ENCODE data around the gene DOCK4.

Gene DOCK4

DNA sequence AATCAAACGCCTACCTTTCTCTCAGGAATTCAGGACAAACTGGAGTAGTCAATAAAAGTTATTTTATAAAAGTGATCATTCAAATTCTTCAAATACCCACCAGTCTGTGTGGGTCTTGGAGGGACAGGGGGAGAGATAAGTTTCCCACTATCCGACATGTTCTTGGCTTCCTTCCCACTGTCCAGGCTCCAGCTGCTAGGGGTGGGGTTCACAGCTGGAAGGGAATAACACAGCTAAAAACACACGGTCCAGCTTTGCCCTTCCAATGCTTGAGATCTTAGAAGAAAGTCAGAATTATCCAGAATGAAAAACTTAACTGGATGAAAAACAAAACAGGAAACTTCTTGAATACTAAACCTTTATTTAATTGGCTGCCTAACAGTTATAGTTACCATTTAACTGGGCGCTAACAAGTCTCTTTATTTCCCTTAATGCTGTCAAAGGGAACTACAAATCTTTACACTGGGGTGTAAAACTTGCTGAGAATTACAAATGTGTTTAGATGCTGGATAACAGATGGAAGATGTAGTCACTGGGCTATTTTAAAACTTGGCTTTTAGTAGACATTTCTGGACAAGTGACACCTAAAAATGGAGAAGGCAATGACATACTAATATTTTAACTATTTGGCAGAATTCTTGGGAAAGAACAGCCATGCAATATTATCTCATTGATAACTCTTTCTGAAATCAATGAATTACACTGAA, 471.1 kb downstream of the DOCK4 start:
- DNase-seq (ENCODE audit: low read depth in 2 of 2) = no peak

DNA sequence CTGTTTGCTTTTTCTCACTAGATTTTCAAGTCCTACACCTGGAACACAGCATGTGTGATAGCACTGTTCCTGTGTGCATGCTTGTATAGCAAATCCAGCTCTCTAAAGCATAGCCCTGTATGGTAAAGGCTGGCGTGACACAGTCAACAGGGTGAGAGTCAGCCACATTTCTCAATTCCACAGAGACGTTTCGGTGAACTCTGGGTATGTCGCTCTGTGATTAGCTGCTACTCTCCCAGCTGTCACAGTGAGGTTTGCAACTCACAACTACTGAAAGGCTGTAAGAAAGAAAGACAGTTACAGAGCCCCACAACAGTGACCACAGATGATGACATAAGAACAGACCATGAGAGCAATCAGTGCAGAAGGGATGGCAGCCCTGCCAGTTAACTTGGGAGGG, 473.3 kb downstream of the DOCK4 start:
- DNase-seq (ENCODE audit: low read depth in 2 of 2) = no peak

DNA sequence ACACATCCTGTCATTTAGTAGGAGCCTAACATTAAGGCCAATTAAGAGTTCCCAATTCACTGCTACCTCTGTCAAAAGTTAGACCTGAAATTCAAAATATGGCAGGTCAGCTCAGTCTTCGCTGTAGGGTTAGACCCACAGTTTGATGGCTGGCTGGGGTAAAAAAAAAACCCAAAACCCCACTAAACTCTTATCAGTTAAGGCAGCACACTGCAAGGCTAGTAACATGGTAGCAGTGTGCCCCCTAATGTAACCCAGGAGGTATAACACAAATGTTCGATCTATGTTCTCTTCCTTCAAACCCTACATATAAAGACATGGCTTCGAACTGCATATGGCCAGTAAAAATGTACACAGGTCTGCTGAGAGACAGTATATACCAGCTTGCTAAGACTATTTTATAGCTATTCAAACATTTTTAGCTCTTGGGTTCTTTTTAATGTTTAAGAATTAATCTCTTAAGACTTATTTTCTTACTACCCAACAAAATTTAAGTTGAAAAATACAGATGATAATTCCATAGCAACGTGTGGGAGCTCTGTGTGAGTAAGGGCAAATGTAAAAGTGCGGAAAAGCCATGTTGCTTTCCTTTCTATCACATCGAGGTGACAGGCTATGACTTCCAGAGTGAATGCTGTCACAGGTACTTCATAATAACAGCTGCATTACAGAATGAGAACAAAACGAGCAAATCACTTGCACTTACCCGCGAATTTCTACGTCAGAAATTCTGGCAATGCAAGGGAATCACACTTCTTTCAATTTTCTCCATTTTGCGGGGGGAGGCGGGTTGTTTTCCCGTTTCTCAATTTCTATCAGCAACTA, 475.5 kb downstream of the DOCK4 start:
- DNase-seq (ENCODE audit: low read depth in 2 of 2) = no peak

DNA sequence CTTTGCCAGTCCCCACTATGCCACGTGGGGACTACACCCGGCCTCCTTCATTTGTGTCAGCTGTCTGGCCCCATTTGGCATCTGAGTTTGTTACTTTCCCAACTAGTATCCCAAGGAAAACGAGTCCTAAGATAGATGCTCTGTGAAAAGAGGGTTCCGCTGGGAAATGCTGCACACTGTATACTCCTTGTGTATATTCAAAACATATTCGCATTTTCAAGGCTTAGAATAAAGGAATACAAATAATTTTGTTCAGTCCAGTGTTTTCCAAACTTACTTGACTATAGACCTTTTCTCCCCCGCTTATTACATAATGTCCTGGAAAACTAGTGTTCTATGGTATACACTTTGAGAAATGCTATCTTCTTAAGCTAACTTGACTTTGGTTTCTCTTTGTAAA, 476.1 kb downstream of the DOCK4 start:
- DNase-seq (ENCODE audit: low read depth in 2 of 2) = no peak

DNA sequence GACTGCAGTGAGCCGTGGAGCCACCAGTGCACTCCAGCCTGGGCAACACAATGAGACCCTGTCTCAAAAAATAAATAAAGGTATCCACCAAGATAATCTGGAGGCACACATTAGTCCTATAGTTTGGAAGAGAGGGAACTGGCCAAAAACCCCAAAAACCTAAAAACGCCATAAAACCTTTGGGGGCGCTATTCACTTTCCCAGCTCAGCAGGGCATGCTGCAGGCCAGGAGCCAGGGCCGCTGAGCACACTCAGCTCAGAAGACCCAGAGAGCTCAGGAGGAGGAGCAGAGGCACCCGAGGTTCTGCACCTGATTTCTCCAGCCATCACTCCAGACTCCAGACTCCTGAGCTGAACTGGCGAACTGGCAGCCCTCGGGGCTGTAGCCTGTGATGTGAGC, 476.7 kb downstream of the DOCK4 start:
- no peak for DNase-seq (ENCODE audit: low read depth in 2 of 2)

DNA sequence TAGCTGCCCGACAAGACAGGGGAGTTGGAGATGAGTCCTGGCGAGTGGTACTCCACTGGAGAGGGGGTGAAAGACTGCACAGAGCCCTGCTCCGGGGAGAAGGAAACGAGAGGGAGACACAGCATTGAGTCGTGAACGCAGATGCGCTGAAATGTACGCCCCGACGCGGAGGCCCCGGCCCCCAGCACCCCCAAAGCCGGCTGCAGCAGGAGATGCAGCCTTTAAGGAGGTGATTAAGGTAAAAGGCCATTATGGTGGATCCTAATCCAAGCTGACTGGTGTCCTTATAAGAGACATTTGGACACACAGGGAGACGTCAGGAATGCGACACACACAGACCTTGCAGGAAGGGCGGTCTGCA, 477.6 kb downstream of the DOCK4 start:
- DNase-seq (ENCODE audit: low read depth in 2 of 2) = no peak

DNA sequence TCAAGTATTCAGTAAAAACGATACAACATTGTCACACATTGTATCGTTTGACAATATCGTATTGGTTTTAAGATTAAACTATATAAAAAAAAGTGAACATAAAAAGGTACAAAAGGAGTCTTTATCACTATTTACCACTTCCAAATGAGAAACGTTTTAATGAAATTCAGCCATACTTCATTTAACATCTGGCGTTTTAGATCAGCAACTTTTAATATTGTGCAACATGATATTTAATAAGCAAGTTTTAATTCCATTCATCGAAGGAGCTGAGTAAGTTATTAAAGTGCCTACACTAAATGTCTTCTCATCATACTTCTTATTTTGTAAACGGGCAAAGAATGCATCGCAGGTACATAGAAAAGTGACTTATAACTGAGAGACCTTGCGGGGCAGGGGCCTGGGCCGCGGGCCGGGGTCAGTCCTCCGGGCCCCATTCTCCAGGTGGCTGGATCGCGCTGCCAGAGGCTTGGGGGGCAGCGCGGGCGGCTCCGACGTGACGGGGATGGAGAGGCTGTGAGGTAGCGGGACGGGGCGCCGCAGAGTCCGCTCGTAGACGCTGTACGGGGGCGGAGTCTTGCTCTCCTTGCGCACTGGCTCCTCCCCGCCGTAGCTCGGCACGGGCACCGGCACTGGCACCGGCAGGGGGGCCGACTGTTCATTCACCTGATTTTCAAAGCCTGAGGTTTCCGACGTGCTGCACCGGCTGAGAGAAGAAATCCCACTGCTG, 478.1 kb downstream of the DOCK4 start:
- DNase-seq (ENCODE audit: low read depth in 2 of 2) = no peak

DNA sequence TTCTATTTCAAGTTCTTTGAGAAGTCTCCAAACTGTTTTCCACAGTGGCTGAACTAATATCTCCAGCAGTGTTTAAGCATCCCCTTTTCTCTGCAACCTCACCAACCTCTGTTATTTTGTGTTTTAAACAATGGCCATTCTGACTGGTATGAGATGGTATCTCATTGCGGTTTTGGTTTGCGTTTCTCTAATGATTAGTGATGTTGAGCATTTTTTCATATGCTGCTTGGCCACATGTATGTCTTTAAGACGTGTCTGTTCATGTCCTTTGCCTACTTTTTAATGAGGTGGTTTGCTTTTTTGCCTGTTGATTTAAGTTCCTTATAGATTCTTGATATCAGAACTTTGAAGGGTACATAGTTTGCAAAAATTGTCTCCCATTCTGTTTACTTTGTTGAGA, 487.3 kb downstream of the DOCK4 start:
- no peak for DNase-seq (ENCODE audit: low read depth in 2 of 2)

DNA sequence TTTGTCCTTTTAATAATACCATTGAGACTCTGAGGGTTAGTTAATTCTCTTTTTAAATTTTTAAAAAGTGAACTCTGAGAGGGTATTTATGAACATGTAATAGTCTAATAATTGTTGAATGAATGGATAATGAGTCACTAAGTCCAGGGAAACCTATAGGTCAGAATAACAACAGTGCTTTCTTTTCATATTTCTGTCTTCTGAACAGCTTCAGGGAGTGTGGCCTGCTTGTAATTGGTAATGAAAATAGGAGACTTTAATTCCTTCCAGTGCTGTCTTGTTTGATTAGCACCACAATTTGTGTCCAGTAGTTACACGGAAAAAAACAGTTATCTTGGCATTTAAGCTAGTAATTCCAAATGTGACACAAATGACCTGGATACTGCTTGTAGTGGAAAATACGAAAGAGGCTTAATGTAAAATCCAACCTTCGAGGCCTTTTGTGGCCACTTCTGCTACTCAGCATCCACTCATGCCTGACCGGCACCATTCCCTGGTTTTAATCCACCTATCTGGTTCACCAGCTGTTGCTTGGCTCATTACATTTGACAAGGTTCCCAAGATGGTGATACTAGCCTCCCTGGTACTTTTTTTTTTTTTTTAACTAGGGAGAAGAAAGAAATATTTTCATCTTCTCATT, 494.7 kb downstream of the DOCK4 start:
- no peak for DNase-seq (ENCODE audit: low read depth in 2 of 2)

DNA sequence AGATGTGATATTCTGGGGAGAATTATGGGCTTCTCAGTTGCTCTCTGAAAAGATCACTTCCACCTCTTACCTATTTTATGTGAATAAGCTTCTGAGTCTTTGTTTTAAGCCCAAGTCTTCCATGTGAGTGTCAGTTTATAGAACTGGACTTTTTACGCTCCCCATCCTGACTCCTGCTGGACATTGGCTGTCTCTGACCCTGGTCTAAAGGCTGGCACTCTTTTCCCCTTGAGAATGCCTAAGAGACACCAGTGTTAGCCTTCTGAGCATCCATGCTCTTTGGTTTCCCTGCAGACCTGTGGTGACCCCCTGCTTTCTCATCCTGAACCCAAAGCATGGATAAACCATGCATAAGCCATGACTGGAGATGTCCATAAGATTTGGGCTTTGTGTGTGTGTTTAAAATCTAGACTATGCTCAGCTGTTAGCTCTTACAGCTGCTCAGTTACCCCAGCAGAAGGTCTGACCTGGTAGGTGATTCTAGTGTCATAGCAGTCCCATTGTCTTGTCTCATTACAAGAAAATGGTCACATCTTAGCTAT, 495.3 kb downstream of the DOCK4 start:
- no peak for DNase-seq (ENCODE audit: low read depth in 2 of 2)

DNA sequence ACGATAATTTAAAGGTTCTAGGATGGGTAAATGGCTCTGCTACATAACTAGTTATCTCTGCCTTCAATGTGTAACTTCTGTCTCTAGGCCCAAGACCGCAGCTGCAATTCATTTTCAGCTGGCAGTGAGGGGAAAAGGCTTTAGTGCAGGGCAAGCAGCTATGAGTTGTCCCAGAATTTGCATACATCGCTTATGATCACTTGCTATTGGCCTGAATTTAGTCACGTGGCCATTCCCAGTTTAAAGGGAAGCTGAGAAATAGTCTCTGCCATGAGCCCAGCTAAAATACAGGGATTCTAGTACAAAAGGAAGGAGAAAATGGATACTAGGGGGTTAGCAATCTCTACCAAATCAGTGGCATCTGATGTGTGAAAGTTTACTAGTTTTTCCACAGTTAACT, 498.1 kb downstream of the DOCK4 start:
- no peak for DNase-seq (ENCODE audit: low read depth in 2 of 2)

DNA sequence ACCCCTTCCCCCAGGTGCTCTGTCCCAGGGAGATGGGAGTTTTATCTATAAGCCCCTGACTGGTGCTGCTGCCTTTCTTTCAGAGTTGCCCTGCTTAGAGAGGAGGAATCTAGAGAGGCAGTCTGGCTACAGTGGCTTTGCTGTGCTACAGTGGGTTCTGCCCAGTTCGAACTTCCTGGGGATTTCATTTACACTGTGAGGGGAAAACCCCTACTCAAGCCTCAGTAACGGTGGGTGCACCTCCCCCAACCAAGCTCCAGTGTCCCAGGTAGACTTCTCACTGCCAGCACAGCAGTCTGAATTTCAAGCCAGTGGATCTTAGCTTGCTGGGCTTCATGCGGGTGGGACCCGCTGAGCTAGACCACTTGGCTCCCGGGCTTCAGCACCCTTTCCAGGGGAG, 500.4 kb downstream of the DOCK4 start:
- no peak for DNase-seq (ENCODE audit: low read depth in 2 of 2)

DNA sequence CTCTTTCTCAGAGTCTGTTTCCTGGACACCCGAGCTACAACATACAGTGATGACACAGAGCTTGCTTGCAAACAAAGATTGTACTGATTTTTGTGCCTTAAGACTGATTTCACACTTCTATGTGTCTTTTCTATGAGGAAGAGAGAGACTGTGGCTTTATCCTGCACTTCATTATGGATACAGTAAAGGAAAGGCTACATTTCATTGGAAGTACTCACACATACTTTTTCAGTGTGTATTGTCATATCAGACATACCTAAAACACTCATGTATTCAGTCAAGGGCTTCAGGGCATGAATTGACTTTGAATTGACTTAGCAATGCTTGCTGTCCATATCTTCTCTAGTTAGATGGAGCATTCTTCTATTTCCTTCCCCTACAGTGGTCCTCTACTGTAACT, 508.4 kb downstream of the DOCK4 start:
- no peak for DNase-seq (ENCODE audit: low read depth in 2 of 2)

DNA sequence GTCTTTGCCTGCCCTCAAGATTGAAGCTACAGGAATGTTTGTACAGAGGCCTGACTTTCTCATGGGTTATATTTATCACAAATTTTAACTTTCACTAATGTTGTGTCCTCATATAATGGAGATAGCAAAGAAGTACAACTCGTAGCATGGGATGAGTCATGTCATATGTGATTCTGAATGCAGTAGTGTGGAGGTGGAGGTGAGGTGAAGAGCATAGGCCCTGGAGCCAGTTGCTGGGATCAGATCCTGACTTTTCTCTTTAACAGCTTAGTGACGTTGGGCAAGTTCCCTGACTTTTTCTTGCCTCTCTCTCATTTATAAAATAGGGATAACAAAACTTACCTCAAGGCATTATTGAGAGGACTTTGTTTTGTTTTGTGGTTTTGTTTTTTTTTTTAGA, 511.8 kb downstream of the DOCK4 start:
- no peak for DNase-seq (ENCODE audit: low read depth in 2 of 2)

DNA sequence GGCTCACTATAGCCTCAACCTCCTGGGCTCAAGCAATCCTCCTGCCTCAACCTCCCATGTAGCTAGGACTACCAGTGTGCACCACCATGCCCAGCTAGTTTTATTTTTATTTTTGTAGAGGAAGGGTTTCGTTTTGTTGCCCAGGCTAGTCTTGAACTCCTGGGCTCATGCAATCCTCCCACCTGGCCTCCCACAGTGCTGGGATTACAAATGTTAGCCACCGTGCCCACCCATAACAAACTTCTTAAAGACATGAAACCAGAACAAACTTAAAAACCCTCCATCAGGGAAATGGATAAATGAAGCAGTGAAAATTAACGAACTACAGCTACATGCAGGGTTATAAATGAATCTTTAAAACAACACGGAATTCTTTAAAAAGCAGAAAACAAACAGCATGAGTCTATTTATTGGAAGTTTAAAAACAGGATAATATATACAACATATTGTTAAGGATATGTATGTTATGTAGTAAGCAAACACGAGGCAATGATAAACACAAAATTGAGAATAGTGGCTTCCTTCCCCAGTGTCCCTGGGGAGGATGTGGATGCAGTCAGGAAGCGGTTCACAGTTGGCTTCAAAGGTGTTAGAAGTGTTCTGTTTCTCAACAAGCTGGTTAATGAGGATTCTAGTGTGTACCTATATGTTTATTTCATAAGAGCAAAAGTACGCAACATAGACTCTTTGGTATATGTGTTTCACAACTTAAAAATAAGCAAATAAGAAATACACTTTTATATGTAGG, 515.7 kb downstream of the DOCK4 start:
- DNase-seq (ENCODE audit: low read depth in 2 of 2) = no peak

DNA sequence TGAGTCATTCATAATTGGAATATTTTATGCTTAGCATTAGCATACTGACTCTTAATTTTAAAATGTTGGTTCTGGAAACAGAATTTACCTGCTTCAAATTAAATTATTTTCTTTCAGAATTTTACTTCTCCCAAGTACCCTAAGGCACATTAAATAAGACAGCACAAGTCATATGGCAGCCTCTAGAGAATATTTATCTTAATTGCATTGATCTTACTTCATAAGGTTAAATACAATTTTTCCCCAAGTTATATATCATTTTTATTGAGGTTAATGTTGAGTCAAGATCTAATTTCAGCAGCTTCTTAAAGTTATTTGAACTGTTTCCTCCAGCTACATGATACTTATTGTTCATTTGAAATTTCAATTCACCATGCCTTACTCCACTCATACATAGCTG, 520.9 kb downstream of the DOCK4 start:
- DNase-seq (ENCODE audit: low read depth in 2 of 2) = no peak

DNA sequence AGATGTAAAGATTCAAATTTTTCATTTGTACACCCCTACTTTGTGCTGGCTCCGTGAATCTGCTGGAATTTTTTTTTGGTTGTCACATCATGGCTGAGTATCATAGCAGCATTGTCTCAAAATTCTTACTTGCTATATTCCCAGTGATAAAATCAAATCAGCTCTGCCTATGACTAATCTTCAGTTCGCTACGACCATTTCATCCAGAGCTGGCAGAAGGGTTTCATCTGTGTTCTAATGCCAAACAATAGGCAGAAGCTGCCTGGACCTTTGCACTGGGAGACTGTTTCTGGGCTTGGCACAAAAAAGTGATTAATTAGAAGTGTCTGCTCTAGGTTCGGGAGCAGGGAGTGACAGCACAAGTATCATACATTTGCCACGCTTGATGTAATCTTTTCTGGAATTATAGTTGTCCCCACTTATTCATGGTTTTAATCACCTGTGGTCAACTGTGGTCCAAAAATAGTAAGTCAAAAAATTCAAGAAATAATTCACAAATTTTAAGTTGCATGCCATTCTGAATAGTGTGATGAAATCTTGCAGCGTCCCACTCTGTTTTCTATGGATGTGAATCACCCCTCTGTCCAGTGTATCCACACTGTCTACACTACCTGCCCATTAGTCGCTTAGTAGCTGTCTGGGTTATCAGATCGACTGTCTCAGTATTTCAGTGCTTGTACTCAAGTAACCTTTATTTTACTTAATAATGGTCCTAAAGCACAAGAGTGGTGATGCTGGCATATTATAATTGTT, 523.4 kb downstream of the DOCK4 start:
- DNase-seq (ENCODE audit: low read depth in 2 of 2) = no peak

DNA sequence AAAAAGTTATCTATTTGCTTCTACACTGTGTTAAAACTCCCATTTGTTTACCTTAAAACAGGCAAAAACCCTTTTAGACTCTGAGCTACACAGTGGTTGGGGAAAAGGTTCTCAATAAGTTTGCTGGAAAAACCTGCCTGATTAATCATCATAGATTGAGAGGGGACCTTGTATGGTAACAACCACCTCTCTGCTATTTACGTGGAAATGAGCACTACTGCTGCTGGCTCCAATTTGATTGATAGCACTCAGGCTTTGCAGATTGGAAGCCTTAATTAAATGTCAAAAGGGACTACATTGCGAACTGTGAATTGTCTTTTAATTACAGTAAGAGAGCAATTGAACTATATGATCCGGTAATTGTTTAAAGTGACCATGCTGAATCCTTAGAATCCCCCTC, 525.0 kb downstream of the DOCK4 start:
- DNase-seq (ENCODE audit: low read depth in 2 of 2) = no peak

DNA sequence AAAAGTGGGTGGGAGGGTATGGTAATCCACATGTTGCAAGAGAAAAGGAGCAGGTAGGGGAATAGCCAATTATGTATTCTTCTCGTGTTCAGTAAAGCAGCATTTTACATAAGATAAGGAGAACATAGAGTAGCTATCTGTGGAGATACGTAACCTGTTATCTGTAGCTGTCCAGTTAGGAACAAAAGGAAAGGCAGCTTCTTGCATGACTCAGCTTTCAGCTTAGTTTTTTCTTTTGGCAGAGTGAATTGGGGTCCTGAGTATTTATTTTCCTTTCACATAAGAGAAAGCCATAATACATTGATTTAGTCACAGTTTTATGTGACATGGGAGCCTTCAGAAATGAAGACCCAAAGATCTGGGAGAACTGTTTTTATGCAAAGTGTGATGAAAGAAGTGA, 527.2 kb downstream of the DOCK4 start:
- DNase-seq (ENCODE audit: low read depth in 2 of 2) = no peak

DNA sequence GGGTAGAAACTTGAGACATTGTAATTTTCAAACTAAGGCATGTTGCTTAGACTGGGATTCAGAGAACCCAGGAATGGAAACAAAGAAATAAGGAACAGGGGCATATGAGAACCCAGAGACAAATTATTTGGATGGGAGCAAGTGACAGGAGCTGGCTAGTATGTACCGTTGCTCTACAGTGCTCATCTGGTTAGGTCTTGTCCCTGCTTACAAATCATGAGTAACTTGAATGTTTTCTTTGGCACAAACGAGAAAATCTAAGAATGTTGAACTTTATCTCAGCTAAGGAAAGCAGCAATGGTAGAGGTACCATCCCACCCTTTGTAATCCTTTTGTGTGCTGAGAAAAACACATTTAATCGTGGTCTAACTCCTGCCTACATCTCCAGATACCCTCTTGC, 527.9 kb downstream of the DOCK4 start:
- DNase-seq (ENCODE audit: low read depth in 2 of 2) = no peak

DNA sequence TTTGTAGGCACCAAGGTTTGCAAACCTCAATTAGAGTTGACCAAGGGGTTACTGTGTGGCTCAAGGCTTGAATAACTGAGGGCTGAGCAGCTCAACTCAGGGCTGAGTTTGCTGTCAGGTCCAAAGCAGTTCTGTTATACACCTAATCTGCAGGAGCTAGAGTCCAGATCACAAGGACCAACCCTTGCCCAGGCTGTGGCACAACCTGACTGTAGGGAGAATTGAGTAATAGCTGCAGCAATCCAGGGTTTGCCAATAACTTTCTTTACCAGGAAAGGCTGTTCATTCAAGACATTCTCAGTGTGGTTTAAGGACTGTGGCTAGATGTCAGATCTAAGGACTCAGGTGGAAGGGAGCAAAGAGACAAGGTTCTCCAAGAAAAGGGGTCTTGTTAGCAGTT, 528.4 kb downstream of the DOCK4 start:
- no peak for DNase-seq (ENCODE audit: low read depth in 2 of 2)
